Measurements from ENCODE around the gene SMAD5.

DNA sequence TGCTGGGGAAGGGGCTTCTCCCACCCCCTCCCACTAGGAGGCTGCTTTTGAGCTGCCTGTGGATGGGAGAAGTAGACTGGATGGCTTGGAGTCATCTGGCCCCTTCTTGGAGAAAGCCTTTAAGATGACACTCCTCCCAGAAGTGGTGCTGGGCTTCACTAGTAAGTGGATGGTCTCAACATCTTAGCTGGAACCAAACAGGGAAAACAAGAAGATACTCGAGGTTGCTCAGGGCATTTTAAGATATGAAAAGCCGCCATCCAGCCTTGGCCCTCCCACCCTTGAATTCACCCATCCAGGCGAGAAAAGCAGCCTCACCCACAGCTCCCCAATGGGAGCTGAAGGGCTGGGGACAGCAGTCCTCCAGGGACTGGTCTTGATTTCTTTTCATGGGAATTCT lies 68.1 kb downstream of the SMAD5 start:
- TF ChIP-seq, protein P1, sequence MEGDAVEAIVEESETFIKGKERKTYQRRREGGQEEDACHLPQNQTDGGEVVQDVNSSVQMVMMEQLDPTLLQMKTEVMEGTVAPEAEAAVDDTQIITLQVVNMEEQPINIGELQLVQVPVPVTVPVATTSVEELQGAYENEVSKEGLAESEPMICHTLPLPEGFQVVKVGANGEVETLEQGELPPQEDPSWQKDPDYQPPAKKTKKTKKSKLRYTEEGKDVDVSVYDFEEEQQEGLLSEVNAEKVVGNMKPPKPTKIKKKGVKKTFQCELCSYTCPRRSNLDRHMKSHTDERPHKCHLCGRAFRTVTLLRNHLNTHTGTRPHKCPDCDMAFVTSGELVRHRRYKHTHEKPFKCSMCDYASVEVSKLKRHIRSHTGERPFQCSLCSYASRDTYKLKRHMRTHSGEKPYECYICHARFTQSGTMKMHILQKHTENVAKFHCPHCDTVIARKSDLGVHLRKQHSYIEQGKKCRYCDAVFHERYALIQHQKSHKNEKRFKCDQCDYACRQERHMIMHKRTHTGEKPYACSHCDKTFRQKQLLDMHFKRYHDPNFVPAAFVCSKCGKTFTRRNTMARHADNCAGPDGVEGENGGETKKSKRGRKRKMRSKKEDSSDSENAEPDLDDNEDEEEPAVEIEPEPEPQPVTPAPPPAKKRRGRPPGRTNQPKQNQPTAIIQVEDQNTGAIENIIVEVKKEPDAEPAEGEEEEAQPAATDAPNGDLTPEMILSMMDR (IDR thresholded peaks at IDR 0.05), result no peak
- no peak for TF ChIP-seq POLR2A (IDR thresholded peaks at IDR 0.05)
